Loucy (cell line): ENCODE data around the gene CC2D1A.
"Not testable (repeated sequence)": the region's sequence is repeated elsewhere in the genome, so short reads cannot be mapped to it uniquely, and the experiment has no call there.

ENCODE experiments used
- H2AFZ ChIP-seq: fragments of 200-600 bp; sonication (generic); 2 replicates; pipeline ENCODE4 v1.6.0; 2016; ENCODE audit warnings: antibody characterized with exemption, mild to moderate bottlenecking, low read length, moderate library complexity
- H3F3A ChIP-seq: fragments of 200-600 bp; 2 replicates; pipeline ENCODE4 v1.6.0; 2016; ENCODE audit warnings: antibody characterized with exemption, low read depth, mild to moderate bottlenecking
- H3K27me3 ChIP-seq: fragments of 200-600 bp; sonication (generic); 2 replicates; pipeline ENCODE4 v1.6.1; 2014; ENCODE audit warnings: low read length, mild to moderate bottlenecking; ENCODE audit not compliant: insufficient read depth, poor library complexity, severe bottlenecking
- H3K36me3 ChIP-seq: fragments of 200-600 bp; sonication (generic); 2 replicates; pipeline ENCODE4 v1.6.1; 2016; ENCODE audit warnings: low read length; ENCODE audit not compliant: insufficient read depth
- H3K4me1 ChIP-seq: fragments of 200-600 bp; sonication (generic); 2 replicates; pipeline ENCODE4 v1.5.1; 2014; ENCODE audit warnings: low read length, mild to moderate bottlenecking; ENCODE audit not compliant: insufficient read depth, poor library complexity, severe bottlenecking
- H3K4me2 ChIP-seq: fragments of 200-600 bp; sonication (generic); 2 replicates; pipeline ENCODE4 v1.6.0; 2014; ENCODE audit warnings: antibody characterized with exemption, low read length, low read depth, mild to moderate bottlenecking; ENCODE audit not compliant: poor library complexity, severe bottlenecking
- H3K4me3 ChIP-seq: fragments of 200-600 bp; sonication (generic); 2 replicates; pipeline ENCODE4 v1.5.1; 2014; ENCODE audit warnings: low read length, mild to moderate bottlenecking, mixed read lengths; ENCODE audit not compliant: poor library complexity, severe bottlenecking
- H3K79me2 ChIP-seq: fragments of 200-600 bp; sonication (generic); 2 replicates; pipeline ENCODE4 v1.6.1; 2014; ENCODE audit warnings: low read length; ENCODE audit not compliant: insufficient read depth
- H3K9ac ChIP-seq: fragments of 200-600 bp; sonication (generic); 2 replicates; pipeline ENCODE4 v1.6.0; 2014; ENCODE audit warnings: mild to moderate bottlenecking, low read depth, low read length, moderate library complexity; ENCODE audit not compliant: poor library complexity, severe bottlenecking
- H3K9me2 ChIP-seq: fragments of 200-600 bp; sonication (generic); replicated peaks from 2 replicates; pipeline ENCODE4 v1.6.1; 2016; ENCODE audit warnings: low read depth, low read length, mixed read lengths
- H3K9me3 ChIP-seq: fragments of 200-600 bp; sonication (generic); 2 replicates; pipeline ENCODE4 v1.6.1; 2014; ENCODE audit warnings: mild to moderate bottlenecking, antibody characterized with exemption, low read length, low read depth; ENCODE audit not compliant: insufficient read depth
- H4K20me1 ChIP-seq: fragments of 200-600 bp; sonication (generic); 2 replicates; pipeline ENCODE4 v1.6.0; 2014; ENCODE audit warnings: antibody characterized with exemption, low read length, mild to moderate bottlenecking; ENCODE audit not compliant: insufficient read depth, poor library complexity, severe bottlenecking
- CTCF ChIP-seq: fragments of 200-600 bp; sonication (generic); conservative IDR thresholded peaks from 2 replicates; pipeline ENCODE4 v1.5.1; 2014; ENCODE audit warnings: mild to moderate bottlenecking, antibody characterized with exemption, low read length
- EZH2phosphoT487 ChIP-seq: fragments of 200-600 bp; IDR thresholded peaks from 2 replicates; pipeline ENCODE4 v1.6.1; 2018; ENCODE audit warnings: antibody characterized with exemption, mild to moderate bottlenecking, moderate library complexity, borderline replicate concordance

The CC2D1A gene

GRCh38 chr19:13965377-13965896 lies 59.4 kb downstream of the CC2D1A start:
- Histone ChIP-seq H3K4me1 (no peaks in the 10 kb centered on the region), H3K9me2 (no peaks in the 10 kb centered on the region), H3K27me3 (no peaks in the 10 kb centered on the region), H3K36me3 (peaks cover 17% of the 10 kb centered on the region; the same call in 1 of the 2 replicates), H3K4me2 (no peak overlapping the region), H3F3A (no peaks in the 10 kb centered on the region), H2AFZ (no peak overlapping the region), H3K79me2 (no peaks in the 10 kb centered on the region), H3K9me3 (no peaks in the 10 kb centered on the region), H3K9ac (no peak overlapping the region), H3K4me3 (no peak overlapping the region), H4K20me1 (no peaks in the 10 kb centered on the region)
- no peak for TF ChIP-seq CTCF

GRCh38 chr19:13965926-13966683 lies 60.1 kb downstream of the CC2D1A start:
- Histone ChIP-seq H3K79me2 (no peaks in the 10 kb centered on the region), H3K9me3 (no peaks in the 10 kb centered on the region), H3F3A (no peaks in the 10 kb centered on the region), H3K4me2 (no peak overlapping the region), H3K27me3 (no peaks in the 10 kb centered on the region), H3K9me2 (no peaks in the 10 kb centered on the region), H4K20me1 (no peaks in the 10 kb centered on the region), H3K4me3 (no peak overlapping the region), H3K36me3 (peaks cover 14% of the 10 kb centered on the region; the same call in 1 of the 2 replicates), H2AFZ (no peak overlapping the region), H3K9ac (no peak overlapping the region), H3K4me1 (no peaks in the 10 kb centered on the region)
- TF ChIP-seq EZH2phosphoT487 (no peak), CTCF (no peak)

GRCh38 chr19:13966684-13967128 lies 60.7 kb downstream of the CC2D1A start:
- no peaks in the 10 kb centered on the region for H3K79me2 ChIP-seq
- H3K4me1 ChIP-seq: no peaks in the 10 kb centered on the region
- H3K9me2 ChIP-seq: no peaks in the 10 kb centered on the region
- H3K9me3 ChIP-seq: no peaks in the 10 kb centered on the region
- H3K9ac ChIP-seq: no peak overlapping the region
- no peak overlapping the region for H3K4me2 ChIP-seq
- no peak overlapping the region for H2AFZ ChIP-seq
- H3K36me3 ChIP-seq: peaks cover 14% of the 10 kb centered on the region; the same call in 1 of the 2 replicates
- H3K27me3 ChIP-seq: no peaks in the 10 kb centered on the region
- no peaks in the 10 kb centered on the region for H4K20me1 ChIP-seq
- TF ChIP-seq CTCF (no peak), EZH2phosphoT487 (no peak)
- H3F3A ChIP-seq: no peaks in the 10 kb centered on the region
- no peak overlapping the region for H3K4me3 ChIP-seq

- not testable (repeated sequence) for H3K4me2 ChIP-seq, H4K20me1 ChIP-seq, H3K4me3 ChIP-seq, H3K79me2 ChIP-seq, H3K9me2 ChIP-seq, H3K9me3 ChIP-seq, H3K27me3 ChIP-seq, H3K9ac ChIP-seq, H3F3A ChIP-seq, H3K4me1 ChIP-seq, H2AFZ ChIP-seq
- H3K36me3 ChIP-seq: peaks cover 14% of the 10 kb centered on the region; the same call in 1 of the 2 replicates
Observed at GRCh38 chr19:13967206-13967605, 61.2 kb downstream of the CC2D1A start.
